Left ventricle myocardium superior (tissue), 1 donor: ENCODE results near the gene SNAP25. TPM values are rescaled to one million over a fixed set of nuclear protein-coding genes. Genes with fewer than 3 reads are reported as not detected.

Source experiments
- ATAC-seq: fragments of 200-7000 bp; cut with Tn5 transposase; one replicate; pipeline ENCODE4 v1.9.1; 2020; ENCODE audit warnings: mild to moderate bottlenecking, moderate library complexity
- DNase-seq: peaks from one replicate; pipeline ENCODE4 v3.0.0-alpha.2; 2020
- intact Hi-C: fragments of 100-400 bp; cut with micrococcal nuclease; formaldehyde crosslinking; loops from one replicate; pipeline ENCODE4 v1.11.0; 2022
- total RNA-seq: library from RNA; stranded (reverse); fragmentation: NEBNext Ultra II Directional; extraction: Animal tissue kit (Norgen Biotek cat#: 25700); gene quantifications from one replicate; pipeline ENCODE4 v1.2.1, GENCODE V29; 2021
- donor health status: DM: no; HTN: yes; CAD: no; lungs with severe emphysema.

Gene SNAP25
- total RNA-seq, 1 donor from 2014 or later, result 0.67 TPM

DNA sequence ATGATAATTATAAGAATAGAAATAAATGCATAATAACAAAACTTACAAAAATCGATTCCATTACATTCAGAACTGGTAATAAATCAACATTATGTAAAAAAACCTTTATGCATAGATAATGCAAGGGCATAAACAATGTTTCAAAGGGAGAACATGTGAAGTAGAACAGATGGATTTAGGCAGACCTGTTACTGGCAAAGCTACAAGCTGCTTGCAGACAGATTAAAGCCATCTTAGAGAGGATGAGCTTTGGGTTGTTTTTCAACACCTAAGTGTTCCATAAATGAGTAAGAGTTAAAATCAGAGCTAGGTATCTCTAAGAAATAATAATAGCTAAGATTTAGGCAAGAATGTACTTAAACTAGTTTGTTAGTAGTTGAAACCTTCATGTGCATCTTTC, 37.2 kb downstream of the SNAP25 start:
- DNase-seq (no peak), ATAC-seq (no peak)
- intact Hi-C loops, result no loop called here

DNA sequence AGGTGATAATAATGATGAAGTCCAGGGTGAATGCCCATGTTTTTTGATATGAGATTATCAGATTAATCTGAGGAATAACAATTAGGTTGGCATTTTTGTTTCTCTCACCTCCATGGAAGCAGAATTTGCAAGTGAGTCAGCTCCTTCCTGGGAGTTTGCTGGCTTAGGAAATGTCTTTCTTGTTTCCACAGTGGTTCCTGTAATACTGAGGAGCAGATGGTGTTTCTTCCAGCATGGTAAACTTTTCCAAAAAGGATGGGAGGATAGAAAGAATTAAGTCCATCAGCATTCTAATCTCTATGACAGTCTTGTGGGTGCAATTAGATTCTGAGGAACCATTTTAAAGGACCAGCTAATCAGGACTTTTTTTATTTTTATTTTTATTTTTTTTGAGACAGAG, 40.5 kb downstream of the SNAP25 start:
- intact Hi-C loops, result no loop called here
- ATAC-seq (no peak), DNase-seq (no peak)

DNA sequence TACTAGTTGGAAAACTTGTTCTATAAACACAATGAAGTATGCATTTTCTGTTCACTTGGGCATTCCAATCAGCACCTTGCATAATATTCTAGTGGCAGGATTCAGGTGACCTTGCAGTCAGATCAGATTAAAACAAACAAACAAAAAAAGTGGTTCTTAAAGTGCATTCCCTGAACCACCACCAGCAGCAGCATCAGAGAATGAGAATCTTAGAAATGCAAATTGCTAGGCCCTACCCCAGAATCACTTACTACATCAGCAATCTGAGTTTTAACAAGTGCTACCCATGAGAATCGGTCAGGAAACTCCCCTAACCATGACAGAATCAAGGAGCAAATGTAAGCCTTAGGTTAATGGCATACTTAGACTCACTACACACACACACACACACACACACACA, 41.7 kb downstream of the SNAP25 start:
- ATAC-seq, result no peak
- intact Hi-C loops, result no loop called here

DNA sequence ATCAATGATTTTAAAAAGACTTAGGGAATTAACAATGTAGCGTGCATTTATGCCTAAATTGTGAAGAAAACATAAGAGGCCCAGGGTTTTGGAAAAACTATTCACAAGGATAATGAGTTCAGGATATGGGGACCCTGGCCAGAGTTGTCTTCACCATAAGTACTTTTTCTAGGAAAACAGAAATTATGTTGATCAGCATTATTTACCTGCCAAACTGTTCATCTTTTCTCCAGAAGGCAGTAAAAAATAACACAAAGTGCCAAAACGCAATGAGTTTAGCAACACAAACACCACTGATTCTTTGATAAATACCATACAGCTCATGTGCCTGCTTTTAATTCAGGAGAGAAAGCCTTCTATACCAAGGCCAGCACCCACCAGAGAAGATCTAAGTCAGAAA, 43.1 kb downstream of the SNAP25 start:
- DNase-seq, result no peak
- intact Hi-C loops, result no loop called here
- no peak for ATAC-seq

More for the DNA sequence above, 41.7 kb downstream of the SNAP25 start:
- no peak for DNase-seq

DNA sequence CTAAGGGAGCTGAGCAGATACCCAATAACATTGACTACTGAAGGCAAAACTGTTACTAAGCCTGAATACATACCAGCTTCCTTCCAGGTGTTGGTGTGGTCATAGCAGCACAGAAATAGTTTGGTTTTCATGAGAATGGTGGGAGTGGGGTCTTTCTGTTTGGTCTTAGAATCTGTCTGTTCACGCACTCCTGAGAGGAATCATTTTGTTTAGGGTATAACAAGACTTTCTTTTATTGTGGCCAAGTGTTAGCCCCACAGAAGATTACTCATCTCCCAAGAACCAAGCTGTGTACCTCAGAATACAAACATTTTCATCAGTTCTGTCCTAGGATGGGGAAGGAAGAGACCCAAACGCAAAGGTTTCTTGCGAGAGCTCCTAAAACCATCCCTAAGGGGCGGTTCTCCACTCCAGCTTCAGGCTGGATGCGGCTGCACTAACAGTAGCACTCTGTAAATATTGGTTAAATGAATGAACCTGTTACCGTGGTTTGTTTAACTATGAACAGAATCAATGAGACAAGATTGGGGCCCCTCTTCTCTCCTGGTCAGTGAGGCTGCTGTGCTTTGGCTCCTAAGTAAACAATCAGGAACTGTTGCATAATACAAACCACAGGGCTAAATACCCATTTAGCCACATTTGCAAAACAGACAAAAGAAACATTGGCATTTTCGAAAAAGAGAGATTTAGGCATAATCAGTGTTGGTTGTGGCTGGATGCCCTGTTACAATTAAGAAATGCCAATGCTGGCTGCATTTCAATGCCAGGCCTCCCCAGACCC, 44.9 kb downstream of the SNAP25 start:
- intact Hi-C loops, result no loop called here
- ATAC-seq (no peak), DNase-seq (no peak)

DNA sequence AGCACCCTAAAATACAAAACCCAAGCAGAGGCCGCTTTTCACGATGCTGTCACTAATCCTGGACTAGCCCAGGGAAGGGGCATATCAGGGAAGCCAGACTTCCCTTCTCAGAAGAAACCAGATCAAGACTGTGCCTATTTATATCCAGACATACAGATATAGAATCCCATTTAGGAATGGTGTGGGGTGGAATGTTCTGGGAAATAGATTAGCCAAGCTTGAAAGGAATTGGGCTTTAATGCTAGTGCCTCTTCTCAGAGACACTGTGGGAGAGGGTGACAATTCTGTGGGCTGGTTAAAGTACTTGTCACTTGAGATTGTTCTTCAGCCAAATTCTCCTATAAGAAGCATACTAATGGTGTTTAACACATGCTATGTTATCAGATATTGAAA, 45.5 kb downstream of the SNAP25 start:
- ATAC-seq, result no peak
- DNase-seq, result no peak
- intact Hi-C loops, result no loop called here

DNA sequence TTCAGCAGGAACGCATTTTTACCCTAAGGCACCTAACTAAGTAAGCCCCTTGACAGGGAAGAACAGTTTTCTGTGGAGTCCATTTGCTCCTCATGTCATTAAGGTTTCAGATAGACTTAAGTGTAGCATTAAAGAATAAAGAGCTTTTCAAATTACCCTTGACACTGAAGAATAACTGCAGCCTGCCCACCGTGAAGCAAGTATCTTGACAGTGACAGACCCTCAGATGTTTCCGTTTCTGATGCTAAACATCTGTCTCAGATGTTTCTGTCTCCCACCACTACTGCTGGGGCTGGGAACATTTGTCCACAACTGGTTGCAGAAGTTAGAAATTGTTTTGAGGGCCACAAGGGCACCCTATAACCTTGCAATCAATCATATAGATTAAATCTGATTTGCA, 50.0 kb downstream of the SNAP25 start:
- ATAC-seq (no peak), DNase-seq (no peak)
- intact Hi-C loops, result no loop called here

DNA sequence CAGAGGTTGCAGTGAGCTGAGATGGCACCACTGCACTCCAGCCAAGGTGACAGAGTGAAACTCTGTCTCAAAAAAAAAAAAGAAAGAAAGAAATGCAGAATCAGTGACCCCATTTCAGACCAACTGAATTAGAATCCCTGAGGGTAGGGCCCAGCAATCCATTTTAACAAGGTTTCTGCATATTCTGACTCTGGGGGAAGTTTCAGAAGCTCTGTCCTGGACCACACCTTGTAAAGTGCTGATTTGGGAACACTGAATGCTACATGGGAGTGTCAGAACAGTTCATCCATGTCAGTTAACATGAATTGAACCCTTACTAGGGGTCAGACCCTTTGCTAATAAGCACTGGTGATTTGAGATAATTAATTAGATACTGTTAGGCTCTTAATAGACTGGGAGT, 52.0 kb downstream of the SNAP25 start:
- intact Hi-C loops, result no loop called here
- no peak for ATAC-seq
- DNase-seq, result no peak

DNA sequence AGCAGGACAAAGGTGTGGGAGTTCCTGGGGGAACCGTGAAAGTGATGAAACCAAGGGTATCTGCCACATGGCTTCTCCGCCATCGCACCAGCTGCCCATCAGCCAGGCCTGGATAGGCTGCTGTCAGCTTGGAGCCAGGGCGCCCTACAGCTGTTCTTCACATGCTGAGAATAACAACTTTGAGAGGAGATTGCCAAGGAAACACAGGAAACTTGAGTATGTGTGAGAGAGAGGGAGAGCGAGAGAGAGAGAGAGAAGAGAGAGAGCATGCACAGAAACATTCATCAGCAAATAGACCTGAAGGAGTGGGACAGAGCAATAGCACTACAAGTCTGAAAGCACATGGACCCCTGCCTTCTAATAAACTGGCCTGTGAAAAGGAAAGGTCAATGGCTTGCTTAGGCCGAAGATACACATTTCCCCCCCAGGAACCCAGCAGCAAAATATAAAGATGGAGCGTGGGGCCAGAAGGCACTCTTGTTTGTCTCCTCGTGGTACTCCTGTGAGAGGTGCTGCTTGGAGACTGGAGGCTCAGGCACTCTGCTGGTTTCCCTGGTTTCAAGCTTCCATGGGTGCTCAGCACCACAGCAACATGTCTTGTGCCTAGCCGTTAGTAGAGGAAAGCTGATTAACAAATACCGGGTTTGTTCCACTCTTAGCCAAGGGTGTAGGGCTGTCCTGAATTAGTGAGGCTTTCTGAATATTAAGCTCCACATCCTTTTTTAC, 53.0 kb downstream of the SNAP25 start:
- intact Hi-C loops, result no loop called here
- ATAC-seq (no peak), DNase-seq (no peak)

DNA sequence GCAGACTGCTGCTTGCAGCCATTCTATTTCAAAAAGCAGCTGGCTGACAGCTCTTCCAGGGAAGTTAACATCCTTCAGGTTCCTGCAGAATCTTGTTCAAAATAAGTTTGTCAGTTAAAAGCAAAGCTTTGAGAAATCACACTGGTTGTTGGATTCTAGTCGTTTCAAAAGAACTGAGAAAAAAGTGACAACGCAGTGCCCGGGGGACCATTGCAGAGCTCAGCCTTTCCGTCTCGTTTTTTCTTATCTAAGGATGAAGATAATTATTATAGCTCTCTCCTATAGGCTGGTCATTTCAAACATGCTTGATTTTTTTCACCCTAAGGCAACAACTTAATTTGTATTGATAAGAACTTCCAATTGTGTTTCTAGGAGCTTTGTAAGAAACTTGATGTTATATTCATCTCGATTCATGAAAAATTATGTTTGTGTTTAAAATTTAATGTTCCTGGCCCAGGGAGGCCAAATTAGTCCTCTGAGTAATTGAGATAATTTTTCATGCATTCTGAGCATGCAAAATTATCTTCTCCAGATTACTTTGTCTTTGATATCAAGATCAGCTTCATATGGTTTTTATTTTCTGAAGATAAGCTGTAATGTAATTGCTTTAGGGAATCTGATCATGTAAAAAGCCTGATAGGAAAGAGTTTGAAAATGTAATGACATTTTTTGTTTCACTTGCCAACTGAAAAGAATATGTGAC, 58.4 kb downstream of the SNAP25 start:
- DNase-seq, result no peak
- intact Hi-C loops, result no loop called here
- no peak for ATAC-seq

DNA sequence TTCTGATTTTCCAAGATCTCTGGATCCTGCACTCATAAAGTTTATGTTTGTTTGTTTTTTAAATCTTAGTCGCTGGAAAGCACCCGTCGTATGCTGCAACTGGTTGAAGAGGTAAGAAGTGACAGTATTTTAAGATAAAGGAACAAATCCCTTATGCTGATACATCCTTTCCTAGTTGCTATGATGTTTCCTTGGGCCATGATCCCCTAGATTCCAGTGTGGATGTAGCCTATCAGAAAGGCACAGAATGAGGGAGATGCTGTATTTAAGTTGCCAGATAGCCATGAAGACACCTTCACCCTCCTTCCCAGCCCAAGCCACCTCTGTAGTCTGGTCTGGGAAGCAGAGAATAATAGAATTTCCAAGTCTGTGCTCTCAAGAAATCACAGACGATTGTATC, 59.0 kb downstream of the SNAP25 start:
- intact Hi-C loops, result no loop called here
- DNase-seq, result no peak
- no peak for ATAC-seq

DNA sequence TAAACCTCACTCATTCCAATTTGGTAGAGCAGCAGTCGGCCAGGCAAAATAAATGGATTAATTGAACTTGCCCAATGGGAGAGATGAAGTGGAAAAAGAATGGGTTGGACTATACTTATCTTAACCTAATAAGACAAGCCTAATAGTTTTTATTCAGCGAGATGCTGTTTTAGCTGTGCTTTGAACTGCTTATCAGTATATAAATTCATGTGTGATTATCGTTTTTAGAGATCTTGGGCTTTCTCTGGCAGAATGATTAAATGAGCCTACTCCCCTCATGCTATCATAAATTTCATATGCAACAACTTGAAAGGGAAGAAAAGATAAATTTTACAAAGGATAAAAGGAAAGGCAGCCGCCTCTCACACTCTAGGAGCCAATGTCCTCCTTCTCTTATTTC, 59.8 kb downstream of the SNAP25 start:
- no peak for ATAC-seq
- intact Hi-C loops, result no loop called here
- DNase-seq, result no peak

DNA sequence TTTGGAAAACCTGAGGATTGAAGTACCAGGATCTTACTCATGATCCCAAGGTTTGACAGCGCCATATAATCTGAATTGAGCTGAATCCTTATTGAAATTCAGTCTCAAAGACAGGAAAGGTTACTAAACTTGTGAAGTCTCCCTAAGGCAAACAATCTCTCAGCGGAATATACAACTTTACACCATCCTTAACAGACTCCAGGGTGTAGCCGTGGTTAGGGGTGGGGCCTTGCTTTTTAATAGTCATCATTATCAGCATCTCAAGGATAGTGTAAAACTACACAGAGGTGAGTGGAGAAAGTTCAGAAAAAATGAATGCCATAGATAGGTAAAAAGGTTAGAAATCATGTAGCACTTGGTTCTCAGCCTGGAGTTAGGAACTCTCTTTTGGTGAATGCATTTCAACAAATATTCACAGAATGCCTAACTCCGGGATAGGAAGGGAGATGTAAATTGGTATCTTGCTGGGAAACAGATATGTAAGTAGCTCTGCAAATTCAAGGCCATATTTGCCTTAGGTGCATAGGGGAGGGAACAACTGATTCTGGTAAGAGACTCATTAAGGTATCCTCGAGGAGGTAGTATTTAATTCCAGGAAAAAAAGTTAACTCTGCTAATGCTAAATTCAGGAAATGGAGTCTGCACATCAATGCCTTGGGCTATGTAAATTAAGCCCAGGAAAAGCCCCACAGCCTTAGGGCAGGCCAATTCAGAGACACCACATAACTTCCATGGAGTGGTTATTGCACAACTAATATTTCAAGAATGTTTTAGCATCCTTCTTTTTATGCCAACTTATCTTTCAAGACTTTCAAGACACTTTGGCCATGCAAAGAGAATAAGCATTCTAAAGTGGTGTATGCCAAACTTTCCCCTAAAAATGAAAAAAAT, 61.6 kb downstream of the SNAP25 start:
- ATAC-seq (no peak), DNase-seq (no peak)
- intact Hi-C loops, result no loop called here

DNA sequence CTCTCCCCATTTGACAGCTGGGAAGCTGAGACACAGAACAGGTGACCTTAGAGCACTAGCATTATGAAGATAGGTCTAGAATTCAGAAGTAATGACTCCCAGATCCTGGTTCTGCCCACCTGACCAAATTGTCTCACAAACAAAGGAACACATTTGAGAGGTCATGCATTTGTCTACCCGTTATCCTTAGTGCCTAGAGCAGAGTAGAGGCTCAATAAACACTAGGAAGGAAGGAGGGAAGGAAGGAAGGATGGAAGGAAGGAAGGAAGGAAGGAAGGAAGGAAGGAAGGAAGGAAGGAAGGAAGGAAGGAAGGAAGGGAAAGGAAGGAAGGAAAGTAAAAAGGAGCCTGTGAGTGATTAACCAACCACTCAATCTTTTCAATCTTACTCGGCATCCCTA, 63.3 kb downstream of the SNAP25 start:
- DNase-seq, result no peak
- no peak for ATAC-seq
- intact Hi-C loops, result no loop called here

DNA sequence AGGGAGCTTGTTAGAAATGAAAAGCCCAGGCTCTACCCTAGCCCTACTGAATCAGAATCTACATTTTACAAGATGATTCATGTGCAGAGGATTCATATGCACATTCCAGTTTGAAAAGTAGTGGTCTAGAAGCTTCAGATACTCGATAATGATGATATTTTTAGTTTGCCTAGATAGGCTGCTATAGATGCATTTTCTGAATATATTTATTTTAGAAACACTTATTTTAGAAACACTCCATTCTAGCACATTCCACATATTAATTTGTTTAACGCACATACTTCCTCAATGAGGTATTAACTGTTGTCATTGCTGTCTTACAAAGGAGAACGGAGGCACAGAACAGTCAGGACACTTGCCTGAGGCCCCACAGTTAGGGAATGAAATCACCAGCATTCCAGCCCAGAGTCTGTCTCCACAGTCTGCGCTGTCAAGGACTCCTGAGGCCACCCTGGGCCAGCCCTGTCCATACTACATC, 64.4 kb downstream of the SNAP25 start:
- no peak for DNase-seq
- intact Hi-C loops, result no loop called here
- no peak for ATAC-seq

DNA sequence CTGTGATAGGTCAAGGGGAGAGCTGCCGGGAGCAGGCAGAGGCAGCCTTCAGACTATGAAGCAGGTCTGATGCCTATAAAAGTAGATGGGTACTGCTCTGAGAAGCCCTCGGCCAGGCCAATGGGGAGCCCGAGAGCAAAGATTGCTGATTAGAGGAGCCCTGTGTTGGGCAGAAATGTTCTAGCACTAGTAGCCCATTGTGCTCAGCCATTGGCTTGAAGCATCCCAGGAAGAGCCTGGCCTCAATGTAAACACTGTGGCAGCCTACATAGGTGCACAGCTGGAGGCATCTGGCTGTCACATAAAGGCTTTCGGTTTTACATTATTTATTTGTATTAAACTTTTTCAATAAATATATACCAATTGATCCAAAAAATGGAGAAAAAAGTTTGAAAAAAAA, 67.7 kb downstream of the SNAP25 start:
- ATAC-seq, result no peak
- intact Hi-C loops, result no loop called here
- DNase-seq, result no peak

DNA sequence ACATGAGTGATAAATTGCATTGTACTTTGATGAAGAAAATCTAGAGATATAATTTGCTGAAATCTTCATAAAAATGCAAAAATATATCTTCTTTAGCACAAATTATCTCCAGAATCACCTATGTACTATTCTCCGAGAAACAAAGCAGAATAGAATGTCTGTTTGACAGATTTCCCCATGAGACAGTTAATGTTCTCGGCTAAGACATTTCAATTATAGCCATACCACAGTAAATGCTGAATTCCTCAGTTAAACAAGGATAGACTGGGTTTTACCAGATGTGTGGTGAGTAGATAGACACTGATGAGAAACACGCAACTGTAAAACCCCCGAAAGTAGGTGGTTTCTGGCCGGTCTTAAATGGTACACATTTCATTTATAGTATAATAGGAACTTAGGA, 69.8 kb downstream of the SNAP25 start:
- ATAC-seq, result no peak
- intact Hi-C loops, result no loop called here

DNA sequence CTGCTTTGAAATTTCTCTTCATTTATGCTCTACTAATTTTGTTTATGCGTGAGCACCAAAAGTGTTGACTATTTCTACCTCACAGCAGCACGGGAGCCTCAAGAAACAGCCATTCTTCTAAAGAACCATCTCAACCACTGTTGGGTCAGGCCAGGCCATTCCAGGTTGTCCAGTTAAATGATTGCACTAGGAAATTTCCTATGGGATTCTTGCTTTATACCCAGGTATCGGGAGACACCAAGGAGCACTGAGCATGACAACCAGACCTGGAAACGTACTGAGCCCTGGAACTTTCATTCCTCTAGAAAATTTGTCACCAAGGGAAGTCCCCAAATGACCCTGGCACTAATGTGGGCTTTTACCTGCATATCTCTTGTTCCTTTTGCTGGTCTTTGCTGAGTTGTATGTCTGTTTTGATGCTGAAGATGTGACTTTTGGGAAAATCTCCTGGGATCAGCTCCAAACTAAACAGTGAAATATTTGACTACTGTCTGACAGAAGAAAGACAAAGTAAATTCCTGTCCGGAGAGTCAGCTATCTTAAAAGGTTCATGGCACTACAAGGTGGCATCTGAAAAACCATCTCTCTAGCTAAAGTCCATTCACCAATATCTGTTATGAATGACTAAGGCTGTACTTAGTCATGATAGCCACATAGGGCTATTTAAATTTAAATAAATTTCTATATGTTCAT, 70.5 kb downstream of the SNAP25 start:
- no peak for ATAC-seq
- DNase-seq, result no peak
- intact Hi-C loops, result no loop called here

More for the DNA sequence above, 69.8 kb downstream of the SNAP25 start:
- DNase-seq, result no peak
